Renal cortical epithelial cell (primary cell): ENCODE results near the gene MCU. TPM values are rescaled to one million over a fixed set of nuclear protein-coding genes. Genes with fewer than 3 reads are reported as not detected.

Source experiments
- DNase-seq: peaks from one replicate; pipeline ENCODE4 v3.0.0-alpha.2; 2011; ENCODE audit warnings: low read depth
- total RNA-seq: library from RNA; depleted of rRNA; stranded (reverse); fragments of >200 nt; gene quantifications from 2 replicates; pipeline ENCODE4 v1.2.3, GENCODE V29; 2014

MCU gene
- total RNA-seq, 1 donor from 2014 or later = 47.2 TPM

DNA sequence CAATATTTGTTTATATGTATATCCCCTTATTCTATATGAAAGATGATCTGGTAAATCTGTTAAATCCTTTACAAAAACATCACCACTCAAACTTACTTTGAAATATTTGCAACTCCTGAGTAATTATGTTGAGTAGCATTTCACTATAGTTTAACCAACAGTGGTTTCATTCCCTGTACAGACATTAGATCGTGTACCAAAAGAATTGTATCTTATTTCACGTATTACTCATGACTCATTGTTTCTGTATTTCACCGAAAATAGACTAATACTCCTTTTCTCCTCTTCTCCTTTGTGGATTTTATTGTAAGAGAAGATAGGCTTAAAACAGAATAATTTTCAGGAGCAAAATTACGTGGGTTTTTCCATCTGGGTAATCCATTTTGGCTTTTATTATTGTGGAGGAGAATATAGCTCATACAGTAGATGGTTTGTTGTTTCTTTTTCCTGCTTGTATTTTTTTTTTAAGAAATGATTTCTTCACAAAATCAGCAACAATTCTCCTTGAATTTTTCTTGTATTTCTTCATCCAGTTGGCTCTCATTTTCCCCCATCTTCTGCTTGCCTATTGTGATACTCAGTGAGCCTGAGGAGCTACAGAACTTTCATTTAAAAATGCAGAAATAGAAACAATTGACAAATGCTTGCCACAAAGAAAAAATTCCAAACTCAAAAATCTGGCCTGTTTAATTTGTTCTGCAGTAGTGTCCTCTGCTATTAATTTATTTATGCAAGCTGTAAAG is 111.0 kb downstream of the MCU start:
- DNase-seq = peak; percentile 48

DNA sequence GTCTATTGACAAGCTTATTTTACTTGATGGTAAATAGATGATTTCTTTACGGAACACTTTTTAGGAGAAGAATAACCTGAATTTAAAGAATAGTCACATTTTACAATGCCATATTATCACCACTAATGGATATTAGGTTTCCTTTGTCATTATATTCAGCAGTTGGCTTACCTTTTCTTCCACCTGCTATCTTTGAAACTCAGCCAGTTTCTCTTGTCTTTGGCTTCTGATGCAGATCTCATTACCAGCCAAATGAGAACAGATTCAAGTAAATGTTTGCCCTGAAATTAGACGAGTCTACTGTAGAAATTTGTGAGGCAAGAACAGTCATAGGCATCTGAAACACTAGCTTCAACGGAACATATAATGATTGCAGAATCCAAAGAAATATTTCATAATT is 116.1 kb downstream of the MCU start:
- no peak for DNase-seq

GRCh38 chr10:72809006-72809405 is 117.1 kb downstream of the MCU start:
- DNase-seq = no peak

- no peak for DNase-seq
Observed at GRCh38 chr10:72810976-72811375, 119.0 kb downstream of the MCU start.

GRCh38 chr10:72812415-72812752 is 120.4 kb downstream of the MCU start:
- DNase-seq = no peak

GRCh38 chr10:72812753-72813430 is 120.9 kb downstream of the MCU start:
- peak; percentile 56 for DNase-seq

GRCh38 chr10:72814099-72814790 is 122.3 kb downstream of the MCU start:
- no peak for DNase-seq

GRCh38 chr10:72816565-72816964 is 124.6 kb downstream of the MCU start:
- DNase-seq = no peak

- peak; percentile 18 for DNase-seq
Observed at GRCh38 chr10:72818076-72818475, 126.1 kb downstream of the MCU start.

DNA sequence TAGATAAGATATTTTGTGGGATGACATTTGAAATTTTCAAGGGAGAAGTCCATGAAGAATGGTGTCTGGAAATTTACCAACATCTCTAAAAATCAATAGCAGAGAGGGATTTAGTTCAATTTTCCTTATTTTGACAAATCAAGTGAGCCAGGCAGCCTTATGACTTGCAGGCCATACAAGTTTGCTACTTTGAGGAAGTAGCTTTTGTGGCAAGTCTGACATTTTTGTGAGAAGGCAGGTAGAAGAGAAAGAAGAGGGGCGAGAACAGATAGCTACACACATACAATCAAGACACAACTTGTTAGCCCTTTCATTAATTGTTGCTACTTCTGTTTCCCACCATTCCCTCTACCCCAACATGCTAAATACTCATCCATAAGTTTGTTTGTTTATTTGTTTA is 127.1 kb downstream of the MCU start:
- DNase-seq = no peak

- no peak for DNase-seq
Observed at GRCh38 chr10:72821606-72822005, 129.7 kb downstream of the MCU start.

GRCh38 chr10:72822342-72822986 is 130.5 kb downstream of the MCU start:
- no peak for DNase-seq

- DNase-seq = no peak
Observed at GRCh38 chr10:72825163-72825562, 133.2 kb downstream of the MCU start.

GRCh38 chr10:72826346-72826745 is 134.4 kb downstream of the MCU start:
- no peak for DNase-seq

GRCh38 chr10:72828294-72828693 is 136.4 kb downstream of the MCU start:
- DNase-seq = no peak

GRCh38 chr10:72830625-72831024 is 138.7 kb downstream of the MCU start:
- no peak for DNase-seq

GRCh38 chr10:72831696-72832409 is 139.9 kb downstream of the MCU start:
- no peak for DNase-seq

- peak; percentile 45 for DNase-seq
Observed at GRCh38 chr10:72832701-72833100, 140.8 kb downstream of the MCU start.

GRCh38 chr10:72834183-72834825 is 142.4 kb downstream of the MCU start:
- peak; percentile 71 for DNase-seq

- DNase-seq = no peak
Observed at GRCh38 chr10:72840319-72840718, 148.4 kb downstream of the MCU start.

- no peak for DNase-seq
Observed at GRCh38 chr10:72841487-72841886, 149.5 kb downstream of the MCU start.
